HT-29 (cell line): ENCODE measurements around the gene SH3BP4. TPM values are rescaled to one million over a fixed set of nuclear protein-coding genes. Genes with fewer than 3 reads are reported as not detected.

Experiments used
- DNase-seq: peaks from one replicate; pipeline ENCODE4 v3.0.0-alpha.2; 2015; ENCODE audit warnings: low spot score
- total RNA-seq: library from RNA; depleted of rRNA; stranded (reverse); fragments of >200 nt; shearing (Covaris generic); gene quantifications from 2 replicates; pipeline ENCODE4 v1.2.3, GENCODE V29; 2014

The SH3BP4 gene
- total RNA-seq, 1 experiment from 2014 or later, result 44.5 TPM

GRCh38 chr2:234998404-234999211 is 46.8 kb downstream of the SH3BP4 start:
- DNase-seq, result no peak

- no peak for DNase-seq
Measured at GRCh38 chr2:234999740-235000425, 48.1 kb downstream of the SH3BP4 start.

GRCh38 chr2:235000426-235001236 is 48.8 kb downstream of the SH3BP4 start:
- DNase-seq, result peak; percentile 65

- DNase-seq, result peak; percentile 29
Measured at GRCh38 chr2:235001237-235002133, 49.7 kb downstream of the SH3BP4 start.

- DNase-seq, result peak; percentile 40
Measured at GRCh38 chr2:235002198-235003095, 50.6 kb downstream of the SH3BP4 start.

GRCh38 chr2:235003096-235003775 is 51.4 kb downstream of the SH3BP4 start:
- DNase-seq, result no peak

GRCh38 chr2:235004329-235004903 is 52.6 kb downstream of the SH3BP4 start:
- DNase-seq, result no peak

GRCh38 chr2:235005023-235005422 is 53.2 kb downstream of the SH3BP4 start:
- no peak for DNase-seq

- DNase-seq, result peak; percentile 61
Measured at GRCh38 chr2:235005603-235006259, 53.9 kb downstream of the SH3BP4 start.

- no peak for DNase-seq
Measured at GRCh38 chr2:235006461-235006860, 54.6 kb downstream of the SH3BP4 start.

- DNase-seq, result no peak
Measured at GRCh38 chr2:235006986-235007385, 55.2 kb downstream of the SH3BP4 start.

GRCh38 chr2:235007664-235008457 is 56.0 kb downstream of the SH3BP4 start:
- no peak for DNase-seq

GRCh38 chr2:235008584-235009044 is 56.8 kb downstream of the SH3BP4 start:
- peak; percentile 95 for DNase-seq

- DNase-seq, result no peak
Measured at GRCh38 chr2:235009081-235009480, 57.3 kb downstream of the SH3BP4 start.

- no peak for DNase-seq
Measured at GRCh38 chr2:235010117-235010714, 58.4 kb downstream of the SH3BP4 start.

GRCh38 chr2:235011607-235011928 is 59.8 kb downstream of the SH3BP4 start:
- DNase-seq, result no peak

- no peak for DNase-seq
Measured at GRCh38 chr2:235011929-235012631, 60.3 kb downstream of the SH3BP4 start.
